Middle frontal gyrus (tissue), 1 donor: Measurements from ENCODE around the gene SFSWAP.
"Not testable (repeated sequence)": the region's sequence is repeated elsewhere in the genome, so short reads cannot be mapped to it uniquely, and the experiment has no call there.

Source experiments
- DNase-seq: peaks from one replicate; pipeline ENCODE4 v3.0.0-alpha.2; 2015; ENCODE audit warnings: low spot score; ENCODE audit errors: extremely low spot score

The SFSWAP gene

GRCh38 chr12:131679186-131679585 is 31.7 kb upstream of the SFSWAP start:
- DNase-seq, result not testable (repeated sequence)

GRCh38 chr12:131679816-131680215 is 31.1 kb upstream of the SFSWAP start:
- DNase-seq, result not testable (repeated sequence)

- DNase-seq, result not testable (repeated sequence)
Observed at GRCh38 chr12:131680392-131681256, 30.3 kb upstream of the SFSWAP start.

- DNase-seq, result no peak
Observed at GRCh38 chr12:131681257-131681620, 29.7 kb upstream of the SFSWAP start.

- not testable (repeated sequence) for DNase-seq
Observed at GRCh38 chr12:131681746-131682509, 29.0 kb upstream of the SFSWAP start.

- no peak for DNase-seq
Observed at GRCh38 chr12:131682510-131682895, 28.4 kb upstream of the SFSWAP start.

- DNase-seq, result no peak
Observed at GRCh38 chr12:131683266-131684014, 27.4 kb upstream of the SFSWAP start.

GRCh38 chr12:131684015-131684725 is 26.7 kb upstream of the SFSWAP start:
- no peak for DNase-seq

- DNase-seq, result no peak
Observed at GRCh38 chr12:131687346-131688125, 23.4 kb upstream of the SFSWAP start.

- no peak for DNase-seq
Observed at GRCh38 chr12:131688131-131688844, 22.6 kb upstream of the SFSWAP start.

- DNase-seq, result no peak
Observed at GRCh38 chr12:131688845-131689154, 22.1 kb upstream of the SFSWAP start.

GRCh38 chr12:131690320-131690719 is 20.6 kb upstream of the SFSWAP start:
- DNase-seq, result no peak

GRCh38 chr12:131692431-131692830 is 18.5 kb upstream of the SFSWAP start:
- no peak for DNase-seq

GRCh38 chr12:131693149-131693548 is 17.7 kb upstream of the SFSWAP start:
- no peak for DNase-seq

- no peak for DNase-seq
Observed at GRCh38 chr12:131694116-131694838, 16.6 kb upstream of the SFSWAP start.

- DNase-seq, result no peak
Observed at GRCh38 chr12:131695968-131696367, 14.9 kb upstream of the SFSWAP start.

- no peak for DNase-seq
Observed at GRCh38 chr12:131698286-131698685, 12.6 kb upstream of the SFSWAP start.

GRCh38 chr12:131699434-131699833 is 11.5 kb upstream of the SFSWAP start:
- DNase-seq, result no peak

GRCh38 chr12:131700271-131700670 is 10.6 kb upstream of the SFSWAP start:
- DNase-seq, result no peak
